Nucleus accumbens (tissue), 56 donors: ENCODE data around the gene TSC2.
A peak's percentile ranks its signal among the peaks of the same experiment; 100 is the strongest.

Experiments
- DNase-seq, 56 donors: peaks; one replicate each; lab custom pipeline; 2025; lab: John Stamatoyannopoulos, UW

Gene TSC2

GRCh38 chr16:2082983-2083364 lies 35.2 kb downstream of the TSC2 start:
- no peak for DNase-seq

GRCh38 chr16:2083409-2083808 lies 35.6 kb downstream of the TSC2 start:
- no peak for DNase-seq

- no peak for DNase-seq
These were observed 36.3 kb downstream of the TSC2 start for GRCh38 chr16:2083876-2084780.

DNA sequence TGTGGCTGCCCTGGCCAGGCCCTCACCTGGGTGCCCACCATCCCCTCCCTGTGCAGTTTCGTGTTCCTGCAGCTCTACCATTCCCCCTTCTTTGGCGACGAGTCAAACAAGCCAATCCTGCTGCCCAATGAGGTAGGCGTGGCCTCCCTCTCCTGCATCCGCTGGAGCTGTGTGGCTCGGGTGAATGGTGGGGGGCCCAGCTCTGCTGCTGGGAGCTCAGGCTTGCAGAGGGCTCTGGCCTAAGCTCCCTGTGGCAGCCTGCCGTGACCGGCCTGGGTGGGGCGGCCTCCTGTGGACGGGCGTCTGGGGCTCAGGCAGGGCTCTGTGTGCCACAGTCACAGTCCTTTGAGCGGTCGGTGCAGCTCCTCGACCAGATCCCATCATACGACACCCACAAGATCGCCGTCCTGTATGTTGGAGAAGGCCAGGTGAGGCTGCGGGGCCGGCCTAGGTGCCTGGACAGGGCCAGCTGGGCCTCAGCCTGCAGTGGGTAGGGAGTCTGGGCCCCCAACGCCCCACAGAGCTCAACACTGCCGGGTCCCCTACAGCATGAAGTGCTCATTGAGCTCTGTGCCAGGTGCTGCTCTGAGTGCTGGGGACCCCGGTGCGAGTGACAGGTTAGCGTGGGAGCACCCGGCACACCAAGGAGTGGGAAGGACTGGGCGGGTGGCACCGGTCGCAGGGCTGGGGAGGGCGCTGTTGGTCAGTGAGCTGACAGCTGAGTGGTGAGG lies 37.3 kb downstream of the TSC2 start:
- no peak for DNase-seq

GRCh38 chr16:2085669-2086068 lies 37.9 kb downstream of the TSC2 start:
- no peak for DNase-seq

GRCh38 chr16:2086106-2086742 lies 38.4 kb downstream of the TSC2 start:
- DNase-seq = no peak

- DNase-seq = no peak
These were observed 39.3 kb downstream of the TSC2 start for GRCh38 chr16:2086812-2087747.

DNA sequence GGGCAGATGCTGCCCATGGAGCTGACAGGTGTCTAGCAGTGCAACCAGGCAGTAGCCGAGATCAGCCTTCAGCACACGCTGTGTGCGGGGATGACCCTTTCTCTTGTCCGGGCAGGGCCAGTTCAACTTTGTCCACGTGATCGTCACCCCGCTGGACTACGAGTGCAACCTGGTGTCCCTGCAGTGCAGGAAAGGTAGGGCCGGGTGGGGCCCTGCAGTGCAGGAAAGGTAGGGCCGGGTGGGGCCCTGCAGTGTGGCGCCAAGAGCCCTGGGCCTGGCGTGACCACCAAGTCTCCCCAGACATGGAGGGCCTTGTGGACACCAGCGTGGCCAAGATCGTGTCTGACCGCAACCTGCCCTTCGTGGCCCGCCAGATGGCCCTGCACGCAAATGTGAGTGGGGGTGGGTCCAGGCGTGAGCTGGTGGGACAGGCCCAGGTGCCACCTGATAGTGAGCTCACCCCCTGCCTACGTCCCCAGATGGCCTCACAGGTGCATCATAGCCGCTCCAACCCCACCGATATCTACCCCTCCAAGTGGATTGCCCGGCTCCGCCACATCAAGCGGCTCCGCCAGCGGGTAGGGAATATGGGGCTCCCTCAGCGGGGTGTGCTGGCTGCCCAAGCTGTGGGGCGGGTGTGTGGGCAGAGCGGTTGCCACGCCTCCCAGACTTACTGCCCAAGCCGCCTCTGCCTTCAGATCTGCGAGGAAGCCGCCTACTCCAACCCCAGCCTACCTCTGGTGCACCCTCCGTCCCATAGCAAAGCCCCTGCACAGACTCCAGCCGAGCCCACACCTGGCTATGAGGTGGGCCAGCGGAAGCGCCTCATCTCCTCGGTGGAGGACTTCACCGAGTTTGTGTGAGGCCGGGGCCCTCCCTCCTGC lies 40.2 kb downstream of the TSC2 start:
- peak in 1 of 56 donors; percentile 18 for DNase-seq

GRCh38 chr16:2088759-2089358 lies 41.1 kb downstream of the TSC2 start:
- DNase-seq = no peak

- peak in 5 of 56 donors; percentile 7 to 30 (median 23) for DNase-seq
These were observed 42.1 kb downstream of the TSC2 start for GRCh38 chr16:2089706-2090480.

DNA sequence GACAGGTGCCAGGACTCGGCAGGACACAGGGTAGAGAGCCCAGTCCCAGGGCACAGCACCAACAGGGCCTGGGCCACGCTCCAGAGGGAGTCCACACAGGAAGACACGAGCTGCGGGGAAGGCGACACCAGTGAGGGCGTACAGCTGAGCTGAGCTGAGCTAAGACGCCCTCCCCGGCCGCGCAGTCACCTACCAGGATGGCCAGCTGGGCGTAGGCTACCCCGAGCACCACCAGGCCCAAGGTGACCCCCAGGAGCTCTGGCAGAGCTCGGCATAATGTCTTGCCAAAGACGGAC lies 42.6 kb downstream of the TSC2 start:
- peak in 16 of 56 donors; percentile 7 to 48 (median 28) for DNase-seq

DNA sequence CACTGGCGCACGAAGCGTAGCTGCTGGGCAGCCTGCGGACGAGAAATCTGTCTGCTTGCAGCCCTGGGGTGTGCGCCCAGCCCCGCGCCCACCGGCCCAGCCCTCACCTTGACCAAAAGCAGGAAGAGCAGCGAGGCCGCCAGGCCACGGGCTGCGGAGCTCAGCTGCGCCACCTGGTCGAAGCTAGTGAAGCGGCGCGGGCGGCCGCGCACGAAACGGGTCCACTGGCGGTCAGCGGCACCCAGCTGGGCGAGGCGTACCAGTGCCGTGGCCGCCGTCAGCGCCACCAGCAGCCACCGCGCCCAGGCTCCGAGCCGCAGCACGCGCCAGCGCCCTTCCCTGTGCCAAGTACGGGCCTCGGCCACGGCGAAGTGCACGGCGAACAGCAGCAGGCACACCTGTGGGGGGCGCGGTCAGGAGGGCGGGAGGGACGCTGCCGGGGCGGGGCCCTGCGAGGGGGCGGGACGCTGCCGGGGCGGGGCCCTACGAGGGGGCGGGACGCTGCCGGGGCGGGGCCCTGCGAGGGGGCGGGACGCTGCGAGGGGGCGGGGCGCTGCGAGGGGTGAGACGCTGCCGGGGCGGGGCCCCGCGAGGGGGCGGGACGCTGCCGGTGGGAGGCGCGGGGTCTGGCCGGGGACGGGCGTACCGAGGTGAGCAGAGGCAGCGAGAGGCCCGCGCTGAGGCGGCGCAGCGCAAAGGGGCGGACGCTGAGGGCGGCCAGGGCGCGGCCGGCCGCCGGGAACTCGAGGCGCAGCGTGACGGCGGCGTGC lies 43.2 kb downstream of the TSC2 start:
- DNase-seq = peak in 9 of 56 donors; percentile 5 to 59 (median 24)

- DNase-seq = no peak
These were observed 43.9 kb downstream of the TSC2 start for GRCh38 chr16:2091547-2092255.

DNA sequence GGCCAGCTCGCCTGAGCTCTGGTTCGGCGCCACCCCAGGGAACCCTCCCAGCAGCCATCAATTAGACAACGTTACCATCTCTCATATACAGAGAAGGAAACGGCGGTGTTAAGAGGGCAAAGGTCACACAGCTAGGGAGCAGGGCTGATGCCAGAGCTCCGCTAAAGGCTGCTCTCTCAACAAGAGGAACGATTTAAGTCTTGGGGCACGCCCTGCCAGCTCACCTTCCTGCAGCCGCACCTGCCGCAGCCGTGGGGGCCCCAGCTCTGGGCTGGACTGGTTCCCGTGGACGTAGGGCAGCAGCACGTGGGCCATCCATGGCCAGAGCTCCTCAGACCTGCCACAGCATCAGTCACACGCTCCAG lies 44.5 kb downstream of the TSC2 start:
- DNase-seq = no peak

DNA sequence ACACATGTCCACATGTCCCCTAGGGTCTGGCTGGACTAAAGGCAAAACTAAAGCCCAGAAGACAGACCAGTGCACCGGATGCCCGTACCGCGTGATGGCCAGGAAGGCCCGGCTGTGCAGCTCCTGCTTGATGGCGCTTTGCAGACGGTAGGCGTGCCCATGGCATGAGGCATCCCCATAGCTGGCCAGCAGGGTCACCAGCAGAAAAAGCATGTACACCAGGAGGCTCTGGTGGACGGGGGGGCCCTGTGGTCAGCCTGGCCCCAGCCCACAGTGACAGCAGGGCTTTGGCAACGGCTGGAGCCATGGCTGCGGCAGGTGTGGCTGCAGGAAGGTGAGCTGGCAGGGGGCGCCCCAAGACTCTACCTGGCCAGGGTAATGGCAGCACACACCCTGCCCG lies 45.1 kb downstream of the TSC2 start:
- no peak for DNase-seq

DNA sequence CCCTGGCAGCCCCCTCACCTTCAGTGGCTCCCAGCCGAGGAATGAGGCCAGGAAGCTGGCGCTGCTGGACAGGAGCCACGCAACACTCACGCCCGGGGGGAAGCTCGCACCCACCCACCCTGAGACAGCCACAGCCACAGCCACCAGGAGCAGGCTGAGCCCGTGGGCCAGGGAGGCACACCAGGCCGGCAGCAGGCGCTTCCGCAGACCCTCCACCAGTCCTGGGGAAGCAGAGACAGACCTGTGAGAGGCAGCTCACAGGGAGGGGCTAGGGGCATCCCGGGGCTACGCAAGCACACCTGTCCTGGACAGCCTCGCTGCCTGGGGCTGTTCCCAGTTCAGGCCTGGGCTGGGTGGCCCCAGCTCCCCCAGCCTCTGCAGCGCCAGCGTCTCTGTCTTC lies 46.0 kb downstream of the TSC2 start:
- no peak for DNase-seq
